Progenitor cell of endocrine pancreas (in vitro differentiated cells): ENCODE data around the gene SPANXN4. TPM values are rescaled to one million over a fixed set of nuclear protein-coding genes. Genes with fewer than 3 reads are reported as not detected.

Experiments
- DNase-seq: peaks from one replicate; pipeline ENCODE4 v3.0.0; 2021; ENCODE audit warnings: low spot score; ENCODE audit not compliant: unreplicated experiment
- H3K27ac Mint-ChIP-seq: 2 replicates; pipeline ENCODE4 v1.8.0; 2021; ENCODE audit warnings: mild to moderate bottlenecking, moderate library complexity, mixed read lengths
- H3K27me3 Mint-ChIP-seq: 2 replicates; pipeline ENCODE4 v1.8.0; 2021; ENCODE audit warnings: mixed read lengths
- H3K36me3 Mint-ChIP-seq: 2 replicates; pipeline ENCODE4 v1.8.0; 2022; ENCODE audit warnings: mixed read lengths; ENCODE audit not compliant: insufficient read depth
- H3K4me1 Mint-ChIP-seq: 2 replicates; pipeline ENCODE4 v1.8.0; 2021; ENCODE audit warnings: low read depth, mixed read lengths
- H3K4me3 Mint-ChIP-seq: 2 replicates; pipeline ENCODE4 v1.8.0; 2021; ENCODE audit warnings: low read depth, mild to moderate bottlenecking, moderate library complexity, mixed read lengths
- H3K9me3 Mint-ChIP-seq: 2 replicates; pipeline ENCODE4 v1.8.0; 2021; ENCODE audit warnings: low read depth, mixed read lengths
- total RNA-seq: library from RNA; stranded (reverse); gene quantifications from 2 replicates; pipeline ENCODE4 v1.2.1, GENCODE V29; 2021
- TF ChIP-seq, protein P1 (sequence below): fragments of 200-600 bp; sonication (generic); IDR thresholded peaks from one replicate; pipeline ENCODE4 v1.5.0; 2021; ENCODE audit warnings: antibody characterized with exemption, mild to moderate bottlenecking; ENCODE audit not compliant: unreplicated experiment

The SPANXN4 gene
- total RNA-seq, 1 donor from 2014 or later, result not detected

DNA sequence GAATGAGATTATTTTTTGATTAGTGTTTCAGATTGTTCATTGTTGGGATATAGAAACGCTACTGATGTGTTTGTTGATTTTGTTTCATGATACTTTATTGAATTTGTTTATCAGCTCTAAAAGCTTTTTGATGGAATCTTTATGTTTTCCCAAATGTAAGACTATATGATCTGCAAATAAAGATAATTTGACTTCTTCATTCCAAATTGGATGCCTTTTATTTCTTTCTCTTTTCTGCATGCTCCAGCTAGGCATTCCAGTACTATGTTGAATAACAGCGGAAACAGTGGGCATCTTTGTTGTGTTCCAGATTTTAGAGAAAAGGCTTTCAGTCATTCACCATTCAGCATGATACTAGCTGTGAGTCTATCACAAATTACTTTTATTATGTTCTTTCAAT, 21.8 kb downstream of the SPANXN4 start:
- Mint-ChIP-seq H3K9me3 (peaks cover 47% of the 10 kb centered on the region), H3K27me3 (no peaks in the 10 kb centered on the region), H3K4me1 (no peaks in the 10 kb centered on the region), H3K27ac (no peak overlapping the region), H3K4me3 (no peak overlapping the region), H3K36me3 (peaks cover 2% of the 10 kb centered on the region)
- TF ChIP-seq, protein P1, sequence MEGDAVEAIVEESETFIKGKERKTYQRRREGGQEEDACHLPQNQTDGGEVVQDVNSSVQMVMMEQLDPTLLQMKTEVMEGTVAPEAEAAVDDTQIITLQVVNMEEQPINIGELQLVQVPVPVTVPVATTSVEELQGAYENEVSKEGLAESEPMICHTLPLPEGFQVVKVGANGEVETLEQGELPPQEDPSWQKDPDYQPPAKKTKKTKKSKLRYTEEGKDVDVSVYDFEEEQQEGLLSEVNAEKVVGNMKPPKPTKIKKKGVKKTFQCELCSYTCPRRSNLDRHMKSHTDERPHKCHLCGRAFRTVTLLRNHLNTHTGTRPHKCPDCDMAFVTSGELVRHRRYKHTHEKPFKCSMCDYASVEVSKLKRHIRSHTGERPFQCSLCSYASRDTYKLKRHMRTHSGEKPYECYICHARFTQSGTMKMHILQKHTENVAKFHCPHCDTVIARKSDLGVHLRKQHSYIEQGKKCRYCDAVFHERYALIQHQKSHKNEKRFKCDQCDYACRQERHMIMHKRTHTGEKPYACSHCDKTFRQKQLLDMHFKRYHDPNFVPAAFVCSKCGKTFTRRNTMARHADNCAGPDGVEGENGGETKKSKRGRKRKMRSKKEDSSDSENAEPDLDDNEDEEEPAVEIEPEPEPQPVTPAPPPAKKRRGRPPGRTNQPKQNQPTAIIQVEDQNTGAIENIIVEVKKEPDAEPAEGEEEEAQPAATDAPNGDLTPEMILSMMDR, result no peak
- no peak for DNase-seq

- H3K4me3 Mint-ChIP-seq, result no peak overlapping the region
- TF ChIP-seq, protein P1, result no peak
- H3K4me1 Mint-ChIP-seq, result peaks cover 1% of the 10 kb centered on the region
- H3K27me3 Mint-ChIP-seq, result no peaks in the 10 kb centered on the region
- no peak for DNase-seq
- peaks cover 14% of the 10 kb centered on the region for H3K9me3 Mint-ChIP-seq
- H3K36me3 Mint-ChIP-seq, result peaks cover 1% of the 10 kb centered on the region
- no peak overlapping the region for H3K27ac Mint-ChIP-seq
Observed at GRCh38 chrX:143058120-143058519, 32.4 kb downstream of the SPANXN4 start.

DNA sequence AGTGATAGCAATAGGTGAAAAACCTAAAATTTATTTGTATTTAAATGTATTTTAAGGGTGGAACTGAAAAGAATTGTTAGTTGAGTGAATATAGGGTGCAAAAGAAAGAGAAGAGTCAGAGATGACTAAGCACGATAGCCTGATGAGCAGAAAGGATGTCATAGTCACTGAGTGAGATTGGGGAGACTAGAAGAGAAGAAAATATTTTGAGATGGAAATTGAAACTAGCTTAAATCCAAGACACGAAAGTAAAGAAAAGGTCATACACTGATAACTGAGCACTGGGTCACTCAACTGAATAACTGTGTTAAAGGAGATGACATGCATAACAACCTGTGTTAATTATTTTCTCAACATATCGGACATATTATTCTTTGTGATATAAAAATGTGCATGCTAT, 55.5 kb downstream of the SPANXN4 start:
- Mint-ChIP-seq H3K36me3 (peaks cover 2% of the 10 kb centered on the region), H3K9me3 (peaks cover 53% of the 10 kb centered on the region)

DNA sequence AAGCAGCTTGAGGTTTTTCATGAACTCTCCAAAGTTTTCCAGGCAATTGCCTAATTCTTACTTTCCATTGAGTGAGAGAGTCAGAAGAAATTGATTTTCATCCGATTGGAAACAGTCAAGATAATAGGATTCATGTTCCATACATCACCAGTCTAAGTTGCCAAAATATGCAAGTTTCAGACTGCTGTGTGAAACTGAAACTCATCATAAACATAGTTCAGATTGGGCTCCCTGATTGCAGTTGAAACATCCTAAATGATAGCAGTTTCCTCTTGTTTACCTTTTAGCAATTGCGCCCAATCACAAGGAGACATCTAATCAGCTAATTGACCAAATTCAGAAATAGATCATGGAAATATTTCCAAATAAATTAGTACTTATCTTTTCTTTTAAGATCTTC, 56.8 kb downstream of the SPANXN4 start:
- no peaks in the 10 kb centered on the region for H3K27me3 Mint-ChIP-seq
- peaks cover 47% of the 10 kb centered on the region for H3K9me3 Mint-ChIP-seq
- H3K36me3 Mint-ChIP-seq, result peaks cover 2% of the 10 kb centered on the region
- H3K4me3 Mint-ChIP-seq, result no peak overlapping the region
- H3K27ac Mint-ChIP-seq, result no peak overlapping the region
- TF ChIP-seq, protein P1, result no peak
- DNase-seq, result no peak
- H3K4me1 Mint-ChIP-seq, result peaks cover 9% of the 10 kb centered on the region

More for the DNA sequence above, 55.5 kb downstream of the SPANXN4 start:
- DNase-seq, result no peak
- TF ChIP-seq, protein P1, result no peak
- Mint-ChIP-seq H3K4me1 (peaks cover under 1% of the 10 kb centered on the region), H3K27ac (no peak overlapping the region), H3K4me3 (no peak overlapping the region), H3K27me3 (no peaks in the 10 kb centered on the region)
